ENCODE measurements around the gene CLDN34. TPM values are rescaled to one million over a fixed set of nuclear protein-coding genes. Genes with fewer than 3 reads are reported as not detected.

The CLDN34 gene
- polyA plus RNA-seq (ENCODE audit: insufficient read length): not detected

DNA sequence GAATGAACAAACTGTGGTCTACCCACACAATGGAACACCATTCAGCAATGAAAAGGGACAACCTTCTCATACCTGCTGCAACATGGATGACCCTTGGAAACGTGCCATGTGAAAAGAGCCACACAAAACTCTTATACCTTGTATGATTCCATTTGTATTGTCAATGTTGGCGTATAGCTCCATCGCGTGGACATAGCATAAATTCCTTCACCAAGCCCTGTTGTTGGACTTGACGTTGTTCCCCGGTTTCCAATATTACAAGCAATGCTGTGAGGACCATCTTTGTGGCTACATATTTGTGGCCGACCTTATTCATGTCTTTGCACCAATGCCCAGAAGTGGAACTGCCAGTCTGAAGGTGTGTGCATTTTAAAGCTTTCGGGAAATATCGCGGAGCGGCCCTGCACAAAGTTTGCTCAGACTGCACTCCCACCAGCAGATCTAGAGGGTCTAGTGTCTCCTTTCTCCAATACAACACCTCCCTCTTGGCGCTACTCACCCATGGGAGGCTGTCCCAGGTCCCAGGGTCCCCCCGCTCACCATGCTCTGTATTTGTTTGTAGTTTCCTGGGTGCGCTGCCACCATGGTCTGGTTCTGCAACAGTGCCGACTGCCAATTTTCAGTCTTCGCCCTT, at the start of gene CLDN34:
Gene CLDN34, plus strand, starts transcription at position 584 of the 634 bp plus-strand sequence. Its CDS starts 0 bp downstream, at position 584.
- no peak for DNase-seq

DNA sequence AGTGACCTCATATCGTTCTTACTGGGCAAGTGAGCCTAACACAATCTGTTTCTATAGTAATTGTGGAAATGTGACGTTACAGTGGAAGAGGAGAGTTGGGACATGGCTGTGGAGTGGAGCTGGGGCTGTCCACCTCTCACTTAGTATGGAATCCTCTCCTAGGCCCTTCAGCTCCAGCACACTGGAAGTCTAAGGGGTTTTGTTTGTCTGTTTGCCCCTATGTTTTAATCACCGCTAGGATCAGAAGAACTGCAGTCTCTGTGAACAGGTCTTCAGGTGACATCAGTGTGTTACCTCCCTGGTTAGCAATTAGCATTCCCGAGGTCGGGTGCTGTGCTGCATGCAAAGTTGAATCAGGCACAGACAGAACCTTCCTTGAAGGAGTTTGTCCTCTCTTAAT, 49.3 kb upstream of the CLDN34 start:
- DNase-seq: no peak

- DNase-seq: no peak
Measured at GRCh38 chrX:9919632-9920172, 47.5 kb upstream of the CLDN34 start.

- no peak for DNase-seq
Measured at GRCh38 chrX:9921407-9921806, 45.8 kb upstream of the CLDN34 start.

DNA sequence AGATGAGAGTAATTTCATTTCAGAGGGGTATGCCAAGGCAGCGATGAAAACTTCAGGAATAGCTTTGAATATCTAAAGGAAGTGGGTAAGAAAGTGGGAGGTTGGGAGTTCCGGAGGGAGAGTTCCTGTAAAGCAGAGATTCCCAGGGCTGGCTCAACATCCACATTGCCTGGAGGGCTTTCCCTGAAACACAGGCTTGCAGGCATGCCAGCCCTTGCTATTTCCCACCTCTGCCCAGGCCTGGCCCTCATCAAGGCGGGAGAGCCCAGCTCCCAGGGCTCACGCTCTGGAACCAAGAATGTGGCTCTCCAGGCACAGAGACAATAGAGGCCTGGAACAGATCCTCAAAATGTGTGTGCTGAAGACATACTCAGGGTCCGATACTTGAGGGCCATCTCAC, 43.8 kb upstream of the CLDN34 start:
- no peak for DNase-seq

GRCh38 chrX:9926002-9926401, 41.2 kb upstream of the CLDN34 start:
- DNase-seq: no peak

DNA sequence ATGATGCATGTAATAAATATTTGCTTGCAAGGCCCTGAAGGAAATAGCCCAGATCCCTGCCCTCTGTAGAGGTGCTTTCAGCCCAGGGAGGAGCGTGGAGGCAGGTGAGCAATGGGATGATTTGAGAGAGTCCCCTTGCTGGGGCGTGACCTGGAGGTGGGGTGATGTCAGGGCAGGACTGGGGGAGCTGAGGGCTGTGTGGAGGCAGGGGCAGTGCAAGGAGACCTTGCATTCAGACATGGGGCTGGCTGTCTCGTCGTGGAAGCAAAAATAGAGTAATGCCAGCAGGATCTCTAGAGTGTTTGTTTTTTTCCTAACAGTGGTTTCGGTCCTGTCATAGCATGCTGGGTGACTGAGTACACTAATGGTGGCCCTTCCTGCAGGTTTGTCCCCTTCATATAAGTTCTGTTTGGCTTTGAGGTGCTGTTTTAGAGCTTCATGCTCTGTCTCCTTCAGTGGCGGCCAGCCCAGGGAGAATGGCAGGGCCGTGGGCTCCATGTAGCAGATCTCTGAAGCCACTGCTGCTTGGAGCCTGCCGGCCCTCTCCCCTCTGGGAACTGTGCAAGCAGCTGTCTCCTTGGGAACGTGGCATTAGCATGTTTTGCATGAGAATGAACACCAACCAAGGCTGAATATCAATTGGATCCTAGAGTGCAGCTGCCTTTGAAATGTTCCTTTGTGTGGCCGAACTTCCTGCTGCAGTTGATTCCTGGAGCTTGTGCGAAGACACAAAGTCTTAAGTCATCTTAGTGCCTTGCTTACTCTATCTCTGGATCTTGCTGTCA, 39.3 kb upstream of the CLDN34 start:
- no peak for DNase-seq

DNA sequence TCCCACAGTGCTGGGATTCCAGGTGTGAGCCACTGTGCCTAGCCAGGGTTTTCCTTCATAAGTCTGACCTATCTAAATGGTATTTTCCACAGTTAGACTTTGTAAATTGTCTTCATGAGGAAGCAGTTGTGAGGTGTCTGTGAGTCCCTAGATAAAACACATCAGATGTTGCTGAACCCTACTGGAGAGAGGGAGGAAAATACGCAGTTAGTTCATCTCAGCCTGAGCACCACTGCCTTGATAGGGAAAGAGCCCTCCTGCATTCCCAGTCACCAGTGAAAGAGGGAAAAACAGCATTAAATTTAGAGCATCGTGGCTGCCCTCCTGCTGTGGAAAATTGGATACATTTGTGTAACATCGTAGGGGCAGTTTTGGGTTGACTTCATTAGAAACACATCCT, 31.7 kb upstream of the CLDN34 start:
- no peak for DNase-seq

DNA sequence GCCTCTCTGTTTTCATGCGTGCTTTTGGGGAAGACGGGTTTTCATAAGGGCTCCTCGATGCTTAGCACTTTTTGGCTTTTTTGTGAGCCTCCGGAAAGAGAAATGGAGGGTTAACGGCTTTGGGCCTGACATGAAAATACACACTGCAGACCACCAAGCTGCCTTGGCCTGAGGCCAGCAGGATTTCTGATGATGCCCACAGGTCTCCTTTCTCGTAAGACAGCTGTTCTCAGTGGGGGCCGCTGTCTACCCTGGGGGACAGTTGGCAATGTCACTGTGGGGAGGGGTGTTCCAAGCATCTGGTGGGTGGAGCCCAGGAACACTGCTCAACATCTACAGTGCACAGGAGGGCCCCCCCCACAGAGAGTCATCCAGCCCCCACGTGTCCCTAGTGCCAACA, 29.4 kb upstream of the CLDN34 start:
- no peak for DNase-seq

DNA sequence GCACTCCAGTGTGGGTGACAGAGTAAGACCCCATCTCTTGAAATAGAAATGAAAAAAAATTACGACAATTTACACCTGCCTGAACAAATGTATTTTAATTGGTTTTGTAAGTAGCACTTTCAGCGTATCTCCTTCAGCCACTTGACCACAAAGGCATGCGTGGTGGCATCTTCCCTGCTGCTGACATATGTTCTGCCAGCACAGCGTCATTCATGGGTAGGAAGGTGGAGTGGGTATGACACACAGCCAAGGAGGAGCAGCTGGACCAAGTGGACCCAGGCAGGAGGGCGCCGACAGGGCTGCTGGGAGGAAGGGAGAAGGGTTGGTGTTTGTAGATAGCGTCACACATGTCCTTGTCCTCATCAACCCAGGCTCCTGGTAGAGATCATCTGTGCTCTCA, 28.6 kb upstream of the CLDN34 start:
- no peak for DNase-seq

GRCh38 chrX:9940421-9940820, 26.7 kb upstream of the CLDN34 start:
- DNase-seq: no peak

GRCh38 chrX:9942086-9942485, 25.1 kb upstream of the CLDN34 start:
- DNase-seq: no peak

DNA sequence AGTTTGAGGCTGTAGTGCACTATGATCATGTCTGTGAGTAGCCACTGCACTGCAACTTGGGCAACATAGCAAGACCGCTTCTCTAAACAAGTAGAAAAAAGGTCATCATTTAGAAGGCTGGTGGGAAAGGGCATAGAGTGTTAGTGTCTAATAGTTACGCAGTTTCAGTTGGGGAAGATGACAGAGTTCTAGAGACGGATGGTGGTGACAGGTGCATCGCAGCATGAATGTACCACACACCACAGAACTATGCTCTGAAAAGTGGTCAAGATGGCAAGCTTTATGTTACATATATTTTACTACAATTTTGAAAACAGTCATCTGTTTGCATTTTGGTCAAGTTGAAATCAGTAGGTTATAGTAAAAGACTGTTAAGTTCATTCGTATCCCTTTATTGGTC, 23.7 kb upstream of the CLDN34 start:
- DNase-seq: no peak

DNA sequence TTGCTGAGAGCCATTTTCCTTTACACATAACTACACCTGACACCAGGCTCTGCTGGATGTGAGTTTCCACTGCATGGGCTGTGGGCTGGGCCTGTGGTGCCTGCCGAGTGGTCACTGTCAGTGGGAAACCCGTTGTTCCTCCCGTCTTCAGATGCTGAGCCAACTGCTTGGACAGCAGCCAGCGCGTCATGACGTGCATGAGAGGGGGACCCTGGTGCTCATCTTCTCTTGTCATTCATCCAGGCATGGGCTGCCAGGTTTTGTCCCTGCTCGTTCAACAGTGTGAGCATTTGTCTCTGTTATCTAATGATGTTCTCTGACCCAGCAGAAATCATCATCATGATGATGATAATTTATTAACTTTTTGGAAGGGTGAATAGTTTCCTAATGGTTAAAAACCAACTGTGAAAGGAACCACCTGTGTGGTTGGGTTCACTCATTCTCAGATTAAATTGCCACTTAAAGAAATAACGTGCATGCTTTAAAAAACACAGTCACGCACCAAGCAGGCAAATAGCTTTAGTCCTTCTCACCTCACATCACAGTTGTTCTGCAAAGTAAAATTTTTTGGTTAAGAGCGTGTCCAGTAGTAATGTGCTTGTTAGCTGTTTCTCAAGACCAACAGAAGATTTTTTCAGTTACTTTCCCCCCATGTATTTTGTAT, 19.9 kb upstream of the CLDN34 start:
- no peak for DNase-seq

DNA sequence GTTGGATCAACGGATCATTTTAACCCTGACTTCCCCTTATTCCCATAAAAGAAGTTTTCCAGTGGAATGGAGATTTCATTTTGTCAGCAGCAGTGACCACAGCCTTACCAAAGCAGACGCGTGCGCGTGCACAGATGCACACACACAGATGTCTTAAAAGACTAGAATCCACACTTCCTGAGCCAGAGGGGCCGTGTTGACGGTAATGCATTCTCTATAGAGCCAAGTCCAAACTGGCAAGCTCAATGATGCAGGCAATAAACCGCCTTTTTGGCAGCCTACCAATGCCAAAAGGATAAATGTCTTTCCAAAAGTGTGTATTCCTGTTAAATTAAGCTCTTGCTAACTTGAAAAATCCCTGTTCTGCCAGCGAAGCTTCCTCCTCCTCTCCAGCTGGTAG, 18.8 kb upstream of the CLDN34 start:
- no peak for DNase-seq

GRCh38 chrX:9952300-9952699, 14.9 kb upstream of the CLDN34 start:
- DNase-seq: no peak

DNA sequence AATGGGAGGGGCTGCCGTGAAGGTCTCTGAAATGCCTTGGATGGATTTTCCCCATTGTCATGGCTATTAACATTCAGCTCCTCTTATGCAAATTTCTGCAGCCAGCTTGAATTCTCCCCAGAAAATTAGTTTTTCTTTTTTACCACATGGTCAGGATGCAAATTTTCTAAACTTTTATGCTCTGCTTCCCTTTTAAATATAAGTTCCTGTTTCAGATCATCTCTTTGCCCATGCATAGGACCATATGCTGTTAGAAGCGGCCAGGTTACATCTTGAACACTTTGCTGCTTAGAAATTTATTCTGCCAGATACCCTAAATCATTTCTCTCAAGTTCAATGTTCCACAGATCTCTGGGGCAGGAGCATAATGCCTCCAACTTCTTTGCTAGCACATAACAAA, 13.8 kb upstream of the CLDN34 start:
- DNase-seq: no peak

- DNase-seq: no peak
Measured at GRCh38 chrX:9955506-9955905, 11.7 kb upstream of the CLDN34 start.

GRCh38 chrX:9957743-9958142, 9.4 kb upstream of the CLDN34 start:
- no peak for DNase-seq

DNA sequence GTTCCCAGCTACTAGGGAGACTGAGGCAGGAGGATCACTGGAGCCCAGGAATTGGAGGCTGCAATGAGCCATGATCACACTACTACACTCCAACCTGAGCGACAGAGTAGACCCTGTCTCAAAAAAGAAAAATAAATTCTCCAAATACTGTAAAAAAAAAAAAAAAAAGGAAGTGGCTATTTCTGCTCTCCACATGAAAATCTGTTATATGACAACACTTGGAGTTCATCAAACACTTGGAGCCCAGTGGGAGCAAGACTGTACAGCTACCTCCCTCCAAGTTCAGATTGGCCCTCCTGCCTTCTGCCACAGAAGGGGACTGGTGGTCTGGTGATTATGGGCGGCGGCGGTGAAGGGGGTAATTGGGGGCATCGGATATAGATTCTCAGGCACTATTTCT, 9.0 kb upstream of the CLDN34 start:
- no peak for DNase-seq

DNA sequence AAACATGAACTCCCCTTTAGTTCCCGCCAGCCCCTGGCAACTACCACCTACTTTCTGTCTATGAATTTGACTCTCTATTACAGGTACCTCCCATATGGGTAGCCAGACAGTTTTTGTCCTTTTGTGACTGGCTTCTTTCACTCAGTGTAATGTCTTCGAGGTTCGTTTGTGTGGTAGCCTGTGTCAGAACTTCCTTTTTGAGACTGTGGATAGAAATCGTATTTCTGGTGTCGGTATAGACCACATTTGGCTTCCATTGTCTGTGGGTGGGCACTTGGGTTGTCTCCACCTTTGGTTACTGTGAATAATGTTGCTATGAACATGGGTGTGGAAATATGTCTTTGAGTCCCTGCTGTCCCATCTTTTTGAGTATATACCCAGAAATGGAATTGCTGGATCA, 5.4 kb upstream of the CLDN34 start:
- DNase-seq: no peak

- DNase-seq: no peak
Measured at GRCh38 chrX:9977635-9978034, 10.5 kb downstream of the CLDN34 start.

DNA sequence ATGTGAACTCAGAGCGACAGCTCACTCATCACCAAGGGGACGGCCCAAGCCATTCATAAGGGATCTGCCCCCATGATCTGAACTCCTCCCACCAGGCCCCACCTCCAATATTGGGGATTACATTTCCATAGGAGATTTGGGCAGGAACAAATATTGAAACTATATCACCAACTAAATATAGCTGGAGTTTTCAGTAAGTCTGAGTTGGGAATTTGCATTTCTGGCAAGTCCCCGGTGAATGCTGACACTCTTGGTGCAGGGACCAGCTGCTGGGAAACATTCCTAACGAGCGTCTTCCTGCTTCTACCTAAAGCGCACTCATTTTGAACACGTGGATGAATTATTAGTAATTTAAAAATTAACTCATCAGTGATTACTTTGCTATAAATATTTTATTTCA, 13.2 kb downstream of the CLDN34 start:
- no peak for DNase-seq

- no peak for DNase-seq
Measured at GRCh38 chrX:9980927-9981326, 13.8 kb downstream of the CLDN34 start.
